ENCODE measurements around the gene CORO7.

The CORO7 gene

GRCh38 chr16:4416200-4417032 is at the start of gene CORO7:
Gene CORO7 (minus strand): TSS chr16:4416596. CDS start chr16:4416518, 78 bp downstream.
- in situ Hi-C loops (cut with MboI; ENCODE audit: low sequenced_read_pairs), result no loop called here

GRCh38 chr16:4463522-4464163 is 47.2 kb upstream of the CORO7 start:
- in situ Hi-C loops (cut with MboI; ENCODE audit: low sequenced_read_pairs), result no loop called here

GRCh38 chr16:4461250-4462085 is 45.1 kb upstream of the CORO7 start:
- in situ Hi-C loops (cut with MboI; ENCODE audit: low sequenced_read_pairs), result no loop called here

GRCh38 chr16:4460936-4461249 is 44.5 kb upstream of the CORO7 start:
- in situ Hi-C loops (cut with MboI; ENCODE audit: low sequenced_read_pairs), result no loop called here

GRCh38 chr16:4455951-4456350 is 39.6 kb upstream of the CORO7 start:
- in situ Hi-C loops (cut with MboI; ENCODE audit: low sequenced_read_pairs), result no loop called here

- in situ Hi-C loops (cut with MboI; ENCODE audit: low sequenced_read_pairs), result no loop called here
These were observed 38.7 kb upstream of the CORO7 start for GRCh38 chr16:4455081-4455480.

GRCh38 chr16:4454623-4455022 is 38.2 kb upstream of the CORO7 start:
- in situ Hi-C loops (cut with MboI; ENCODE audit: low sequenced_read_pairs), result no loop called here

- in situ Hi-C loops (cut with MboI; ENCODE audit: low sequenced_read_pairs), result no loop called here
These were observed 36.3 kb upstream of the CORO7 start for GRCh38 chr16:4452674-4453073.

GRCh38 chr16:4450931-4451519 is 34.6 kb upstream of the CORO7 start:
- in situ Hi-C loops (cut with MboI; ENCODE audit: low sequenced_read_pairs), result no loop called here

GRCh38 chr16:4450430-4450829 is 34.0 kb upstream of the CORO7 start:
- in situ Hi-C loops (cut with MboI; ENCODE audit: low sequenced_read_pairs), result no loop called here

- in situ Hi-C loops (cut with MboI; ENCODE audit: low sequenced_read_pairs), result no loop called here
These were observed 27.6 kb upstream of the CORO7 start for GRCh38 chr16:4443986-4444385.

GRCh38 chr16:4443271-4443670 is 26.9 kb upstream of the CORO7 start:
- in situ Hi-C loops (cut with MboI; ENCODE audit: low sequenced_read_pairs), result no loop called here

- in situ Hi-C loops (cut with MboI; ENCODE audit: low sequenced_read_pairs), result no loop called here
These were observed 26.0 kb upstream of the CORO7 start for GRCh38 chr16:4442371-4442770.

- in situ Hi-C loops (cut with MboI; ENCODE audit: low sequenced_read_pairs), result no loop called here
These were observed 21.0 kb upstream of the CORO7 start for GRCh38 chr16:4437366-4437765.

- in situ Hi-C loops (cut with MboI; ENCODE audit: low sequenced_read_pairs), result no loop called here
These were observed 19.1 kb upstream of the CORO7 start for GRCh38 chr16:4435337-4436067.

GRCh38 chr16:4433914-4434787 is 17.8 kb upstream of the CORO7 start:
- in situ Hi-C loops (cut with MboI; ENCODE audit: low sequenced_read_pairs), result no loop called here

- in situ Hi-C loops (cut with MboI; ENCODE audit: low sequenced_read_pairs), result no loop called here
These were observed 16.8 kb upstream of the CORO7 start for GRCh38 chr16:4433228-4433627.

GRCh38 chr16:4431023-4431422 is 14.6 kb upstream of the CORO7 start:
- in situ Hi-C loops (cut with MboI; ENCODE audit: low sequenced_read_pairs), result no loop called here

GRCh38 chr16:4428500-4428899 is 12.1 kb upstream of the CORO7 start:
- in situ Hi-C loops (cut with MboI; ENCODE audit: low sequenced_read_pairs), result no loop called here
